NCI-H2081 (cell line): ENCODE measurements around the gene GAS1.

Source experiments
- DNase-seq, 2 experiments: peaks; one replicate each; lab custom pipeline; 2025; lab: John Stamatoyannopoulos, UW

Gene GAS1

DNA sequence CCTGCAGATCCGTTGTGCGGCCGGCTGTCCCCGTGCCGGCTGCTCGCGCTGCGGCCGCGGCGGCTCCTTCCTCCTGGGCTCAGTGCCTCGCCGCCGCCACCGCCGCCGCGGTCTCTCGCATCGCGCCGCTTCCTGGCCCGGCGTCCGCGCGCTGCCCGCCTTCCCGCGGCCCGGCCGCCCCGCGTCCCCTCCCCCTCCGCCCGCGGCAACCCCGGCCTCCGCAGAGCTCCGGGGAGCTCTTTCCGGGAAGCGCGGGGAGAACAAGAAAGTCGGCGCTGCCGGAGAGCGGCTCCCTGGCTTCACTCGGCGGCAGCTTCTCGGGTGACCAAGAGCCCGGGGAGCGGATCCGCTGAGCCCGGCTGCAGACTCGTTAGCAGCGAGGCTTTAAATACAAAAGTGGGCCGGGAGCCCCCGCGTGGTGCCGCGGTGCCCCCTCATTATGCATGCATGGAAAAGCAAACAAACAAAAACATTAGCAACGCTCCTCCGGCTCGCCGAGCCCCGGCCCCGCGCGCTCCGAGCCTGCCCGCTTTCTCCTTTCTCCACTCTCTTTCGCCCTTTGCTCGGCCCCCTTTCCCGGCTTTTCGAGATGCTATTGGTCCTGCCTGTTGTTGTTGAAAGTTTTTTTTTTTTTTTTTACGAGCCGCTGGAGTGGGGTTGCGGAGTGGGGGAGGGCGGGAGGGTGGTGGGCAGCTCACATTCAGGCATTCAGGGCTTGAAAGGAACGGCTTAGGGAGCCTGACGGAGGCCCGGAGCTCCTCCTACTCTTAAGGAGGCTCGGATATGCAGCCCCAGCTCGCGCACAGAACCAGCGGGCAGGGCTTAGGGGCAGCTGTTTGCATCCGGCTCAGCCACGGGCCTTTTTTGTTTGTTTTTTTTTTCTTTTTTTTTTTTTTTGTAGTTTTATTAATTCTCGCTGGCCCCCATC is at the start of gene GAS1:
TSS of gene GAS1 (minus strand) at position 361 of the 928 bp plus-strand sequence. CDS start 727 bp downstream, outside the sequence.
- DNase-seq, result peak in 1 of 2 experiments; percentile 18

GRCh38 chr9:86994231-86994630 is 46.9 kb upstream of the GAS1 start:
- DNase-seq, result no peak

GRCh38 chr9:86993830-86994229 is 46.5 kb upstream of the GAS1 start:
- DNase-seq, result no peak

DNA sequence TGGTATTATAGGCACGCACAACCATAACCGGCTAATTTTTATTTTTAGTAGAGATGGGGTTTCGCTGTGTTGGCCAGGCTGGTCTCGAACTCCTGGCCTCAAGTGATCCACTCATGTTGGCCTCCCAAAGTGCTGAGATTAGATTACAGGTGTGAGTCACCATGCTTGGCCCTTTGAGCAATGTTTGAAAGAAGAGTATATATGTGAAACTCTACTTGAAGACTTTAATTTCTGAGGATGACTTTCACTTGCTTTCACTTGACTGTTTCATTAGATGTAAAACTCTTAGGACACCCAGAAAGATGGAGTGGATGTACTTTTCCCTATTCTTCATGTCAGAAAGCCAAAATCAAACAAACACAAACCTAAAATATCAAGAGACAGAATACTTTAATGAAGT is 43.8 kb upstream of the GAS1 start:
- DNase-seq, result no peak

GRCh38 chr9:86990290-86990689 is 43.0 kb upstream of the GAS1 start:
- no peak for DNase-seq

DNA sequence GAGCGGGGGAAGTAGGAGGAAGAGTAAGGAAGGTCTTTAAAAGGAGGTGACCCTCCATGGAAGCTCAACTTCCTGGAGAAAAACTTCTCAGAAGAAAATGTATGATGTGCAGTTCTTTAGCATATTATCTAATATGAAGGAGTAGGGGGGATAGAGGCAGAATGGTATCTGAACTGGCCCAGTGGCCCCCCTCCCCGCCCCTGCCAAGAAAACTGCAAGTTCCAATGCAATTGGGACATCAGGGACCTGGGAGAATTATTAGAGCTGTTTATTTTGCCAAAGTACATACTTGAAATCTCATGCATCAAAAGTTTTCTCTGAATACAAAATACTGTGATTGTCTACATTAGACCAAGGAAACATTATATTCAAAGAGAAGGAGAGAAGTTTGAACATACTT is 40.6 kb upstream of the GAS1 start:
- DNase-seq, result no peak

GRCh38 chr9:86985132-86985647 is 37.9 kb upstream of the GAS1 start:
- DNase-seq, result no peak

- DNase-seq, result no peak
Observed at GRCh38 chr9:86983620-86984259, 36.4 kb upstream of the GAS1 start.

- DNase-seq, result no peak
Observed at GRCh38 chr9:86983249-86983619, 35.9 kb upstream of the GAS1 start.

GRCh38 chr9:86980802-86981201 is 33.5 kb upstream of the GAS1 start:
- DNase-seq, result no peak

DNA sequence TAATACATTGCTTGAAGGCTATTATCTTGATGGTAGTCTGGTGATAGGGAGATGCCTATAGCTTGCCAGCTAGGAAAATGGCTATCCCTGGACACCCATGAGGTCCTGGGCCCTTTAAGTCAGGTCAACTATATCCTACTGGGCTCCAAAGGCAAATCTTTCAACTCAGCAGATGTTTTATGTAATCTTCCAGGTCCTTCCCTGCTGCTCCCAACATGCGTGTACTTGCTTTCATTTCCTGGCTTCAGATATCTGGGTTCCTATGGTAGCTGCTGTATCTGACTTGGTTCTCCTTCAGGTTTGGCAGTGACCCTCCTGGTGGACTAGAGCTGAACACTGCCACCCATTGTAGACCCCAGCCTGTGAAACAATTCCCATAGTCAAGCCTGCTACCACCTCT is 32.4 kb upstream of the GAS1 start:
- DNase-seq, result no peak

- DNase-seq, result no peak
Observed at GRCh38 chr9:86978922-86979474, 31.7 kb upstream of the GAS1 start.

DNA sequence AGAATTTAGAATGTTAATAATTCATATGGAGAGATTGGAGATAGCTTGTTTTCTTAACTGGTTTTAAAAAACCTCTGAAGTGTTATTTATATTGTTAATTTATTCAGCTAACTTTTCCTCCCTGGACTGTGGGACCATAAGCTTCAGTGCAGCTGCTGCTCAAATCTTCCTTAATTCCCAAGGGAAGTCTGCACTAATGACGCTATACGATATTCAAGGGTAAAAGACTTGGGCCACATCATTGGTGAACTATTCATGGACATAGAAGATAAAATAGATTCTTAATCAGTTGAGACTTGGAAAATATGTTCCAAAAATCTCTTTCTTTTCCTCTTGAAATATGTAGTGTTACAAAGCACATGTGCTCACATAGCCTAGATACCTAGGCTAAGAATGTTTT is 31.1 kb upstream of the GAS1 start:
- no peak for DNase-seq

DNA sequence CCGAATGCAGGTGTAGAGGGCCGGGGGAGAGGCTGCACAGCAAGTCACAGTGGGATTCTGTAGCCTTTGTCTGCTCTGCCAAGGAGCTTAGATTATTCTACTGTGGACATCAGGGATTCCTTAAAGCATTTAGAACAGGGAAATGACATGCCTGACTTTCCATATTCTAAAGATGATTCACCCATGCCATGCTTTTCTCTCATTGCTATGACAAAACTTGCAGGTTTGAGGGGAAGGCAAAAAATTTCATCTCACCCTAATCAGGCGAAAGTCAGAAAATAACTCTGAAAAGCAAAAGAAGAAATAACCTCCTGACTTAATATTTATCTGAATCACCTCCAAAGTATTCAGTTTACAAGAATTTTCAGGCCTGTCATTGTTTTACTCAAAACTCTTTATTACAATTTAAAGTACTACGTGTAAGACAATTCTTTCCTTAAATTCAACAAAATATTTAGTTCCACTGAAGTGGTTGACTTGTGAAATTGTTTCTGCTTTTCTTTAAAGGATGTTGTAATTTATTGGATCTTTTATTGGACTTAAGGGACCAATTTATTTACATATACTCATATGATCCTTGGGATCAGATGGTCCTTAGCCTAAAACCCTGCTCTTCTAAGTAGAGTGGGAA is 30.0 kb upstream of the GAS1 start:
- no peak for DNase-seq

DNA sequence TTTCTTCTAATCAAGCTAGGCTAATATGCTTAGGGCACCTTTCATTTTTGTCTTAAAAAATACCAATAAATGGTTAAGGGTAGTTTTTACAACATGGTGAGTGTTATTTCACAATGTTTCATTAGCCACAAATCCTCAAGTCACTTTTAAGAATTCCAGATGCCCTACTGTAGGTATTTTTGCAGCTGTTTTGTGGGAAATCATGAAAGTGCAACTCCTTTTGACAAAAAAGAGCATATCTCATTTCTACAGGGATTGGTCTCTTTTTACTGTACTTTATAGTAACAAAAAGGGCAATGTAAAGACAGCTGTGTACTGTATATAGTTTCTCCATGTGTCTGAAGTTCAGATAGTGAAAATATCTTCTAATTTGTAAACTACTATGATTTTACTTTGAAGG is 28.3 kb upstream of the GAS1 start:
- DNase-seq, result no peak

- DNase-seq, result no peak
Observed at GRCh38 chr9:86975036-86975435, 27.7 kb upstream of the GAS1 start.

DNA sequence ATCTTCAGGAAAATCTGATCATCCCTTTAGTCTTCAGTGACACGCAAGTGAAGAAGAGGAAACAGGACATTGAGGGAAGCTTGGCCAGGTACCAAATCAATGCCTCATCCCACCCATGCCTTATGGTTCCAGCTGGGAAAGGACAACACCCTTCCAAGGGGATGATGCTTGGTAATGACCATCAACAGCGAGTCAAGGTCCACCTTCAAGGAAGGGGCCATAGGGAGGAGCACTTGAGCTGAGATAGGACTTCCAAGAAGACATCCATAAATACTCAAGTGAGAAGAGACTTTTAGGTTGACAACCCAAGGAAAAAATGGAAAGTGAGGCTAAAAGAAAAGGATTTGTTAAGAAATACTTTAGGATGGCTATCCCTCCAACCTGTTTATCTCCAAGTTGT is 27.1 kb upstream of the GAS1 start:
- DNase-seq, result no peak

DNA sequence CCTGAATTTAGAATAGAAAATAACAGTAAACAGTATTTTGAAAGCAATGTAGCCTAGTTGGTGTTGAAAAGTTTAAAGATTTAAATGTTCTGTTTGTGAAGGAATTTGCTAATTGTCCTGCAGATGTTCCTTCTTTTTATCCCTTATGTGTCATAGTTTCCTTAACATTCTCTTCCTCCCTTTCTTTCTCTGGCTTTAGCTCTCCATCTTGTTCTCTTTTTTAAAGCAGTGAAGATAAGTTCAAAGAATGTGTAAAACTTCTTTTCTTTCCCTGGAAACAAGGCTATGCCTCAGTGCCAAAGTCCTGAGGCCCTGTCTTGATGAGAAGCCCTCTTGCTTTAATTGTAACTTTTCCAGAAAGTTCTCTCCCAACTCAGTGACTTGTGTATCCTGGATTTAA is 24.4 kb upstream of the GAS1 start:
- DNase-seq, result no peak

DNA sequence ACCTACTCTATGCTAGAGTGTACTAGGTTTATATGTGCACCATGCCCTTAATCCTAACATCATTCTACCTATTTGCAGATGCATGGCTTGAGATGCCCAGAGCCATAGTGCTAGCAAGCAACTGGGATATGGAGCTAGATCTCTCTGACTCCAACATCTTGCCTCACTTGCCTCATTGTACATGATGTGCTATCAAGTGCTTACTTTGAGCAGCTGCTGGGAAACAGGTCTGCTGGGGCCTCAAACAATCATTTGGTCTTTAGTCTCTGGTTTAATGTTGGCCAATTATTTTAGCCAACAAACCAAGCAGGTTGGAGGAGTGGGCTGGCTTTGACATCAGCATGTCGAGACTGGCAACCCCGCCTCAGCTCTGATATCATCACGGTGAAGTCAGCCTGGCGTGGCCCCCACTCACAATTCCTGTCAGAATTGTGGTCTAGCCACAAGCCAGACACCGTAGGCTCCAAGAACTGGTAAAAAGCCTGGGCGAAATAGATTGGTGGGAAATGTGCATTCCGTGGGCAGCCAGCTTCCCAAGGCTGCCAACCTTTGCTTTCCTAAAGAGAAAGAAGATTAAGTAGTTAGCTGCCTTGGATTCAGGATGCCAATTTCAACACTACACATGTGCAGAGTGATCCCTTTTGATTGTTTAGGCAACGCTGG is 21.1 kb upstream of the GAS1 start:
- no peak for DNase-seq

GRCh38 chr9:86966852-86967511 is 19.7 kb upstream of the GAS1 start:
- DNase-seq, result no peak

DNA sequence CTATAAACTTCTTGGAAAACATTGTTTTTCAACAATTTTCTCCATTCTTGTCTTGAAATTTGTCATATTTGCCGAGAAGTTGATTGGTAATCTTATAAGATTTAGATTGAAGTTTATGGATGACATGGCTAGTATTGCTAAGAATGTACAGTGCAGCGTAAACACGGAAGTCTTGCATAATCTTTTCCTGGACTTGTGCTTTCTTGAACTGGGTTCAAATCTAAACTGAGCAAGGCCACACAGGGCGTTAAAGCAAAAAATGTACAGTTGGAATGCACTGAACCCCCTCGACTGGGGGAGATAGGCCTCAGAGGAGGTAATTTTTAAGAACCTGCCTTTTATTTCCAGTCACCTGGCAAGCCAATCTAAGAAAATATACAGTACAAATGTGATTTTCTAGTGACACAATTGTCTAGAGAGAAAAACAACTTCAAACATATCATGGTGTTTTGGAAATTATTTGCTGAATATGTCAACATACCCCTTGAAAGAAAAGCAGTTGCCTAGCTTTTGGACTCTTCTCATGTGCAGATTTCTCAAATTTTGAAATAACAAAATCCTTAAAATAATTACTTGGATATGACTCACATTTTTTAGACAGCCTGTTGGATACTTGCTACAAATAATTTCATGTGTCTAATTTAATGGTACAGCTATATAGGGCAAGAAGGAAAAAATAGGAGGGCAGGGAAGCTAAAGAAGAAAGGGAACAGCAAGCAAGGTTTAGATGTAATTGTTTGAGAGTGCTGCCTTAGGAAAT is 18.5 kb upstream of the GAS1 start:
- DNase-seq, result no peak
